GM12864 (cell line): ENCODE results near the gene LAP3.

Experiments
- DNase-seq: peaks from one replicate; pipeline ENCODE4 v3.0.0-alpha.2; 2011; ENCODE audit warnings: low read depth
- H3K4me3 ChIP-seq: 2 replicates; pipeline ENCODE4 v1.5.1; 2011; ENCODE audit warnings: mild to moderate bottlenecking, low read depth, low read length, control low read depth
- TF ChIP-seq, protein P1 (sequence below): IDR thresholded peaks from 2 replicates; pipeline ENCODE4 v1.5.1; 2011; ENCODE audit warnings: low read depth, mild to moderate bottlenecking, moderate library complexity, low read length, control low read depth, inconsistent platforms; ENCODE audit errors: missing control alignments

The LAP3 gene

DNA sequence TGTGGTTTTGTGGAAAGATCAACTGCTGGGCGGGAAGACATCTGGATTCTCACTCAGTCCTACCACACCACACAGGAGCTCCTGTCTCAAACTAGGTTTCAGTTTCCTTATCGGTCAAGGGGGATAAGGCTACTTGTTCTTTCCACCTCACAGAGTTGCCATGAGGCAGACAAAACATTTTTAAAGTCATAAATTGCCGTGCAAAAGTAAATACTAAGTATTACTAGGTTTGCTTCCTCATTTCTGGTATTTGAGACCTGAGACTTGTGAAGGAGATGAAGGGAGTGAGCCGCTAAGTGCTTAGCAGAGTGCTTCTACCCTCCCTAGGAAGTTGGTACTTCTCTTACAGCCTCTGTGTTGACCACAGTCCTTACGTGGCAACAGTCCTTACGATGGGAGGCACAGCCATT lies 1.5 kb downstream of the LAP3 start:
- DNase-seq: peak; percentile 31
- TF ChIP-seq, protein P1, sequence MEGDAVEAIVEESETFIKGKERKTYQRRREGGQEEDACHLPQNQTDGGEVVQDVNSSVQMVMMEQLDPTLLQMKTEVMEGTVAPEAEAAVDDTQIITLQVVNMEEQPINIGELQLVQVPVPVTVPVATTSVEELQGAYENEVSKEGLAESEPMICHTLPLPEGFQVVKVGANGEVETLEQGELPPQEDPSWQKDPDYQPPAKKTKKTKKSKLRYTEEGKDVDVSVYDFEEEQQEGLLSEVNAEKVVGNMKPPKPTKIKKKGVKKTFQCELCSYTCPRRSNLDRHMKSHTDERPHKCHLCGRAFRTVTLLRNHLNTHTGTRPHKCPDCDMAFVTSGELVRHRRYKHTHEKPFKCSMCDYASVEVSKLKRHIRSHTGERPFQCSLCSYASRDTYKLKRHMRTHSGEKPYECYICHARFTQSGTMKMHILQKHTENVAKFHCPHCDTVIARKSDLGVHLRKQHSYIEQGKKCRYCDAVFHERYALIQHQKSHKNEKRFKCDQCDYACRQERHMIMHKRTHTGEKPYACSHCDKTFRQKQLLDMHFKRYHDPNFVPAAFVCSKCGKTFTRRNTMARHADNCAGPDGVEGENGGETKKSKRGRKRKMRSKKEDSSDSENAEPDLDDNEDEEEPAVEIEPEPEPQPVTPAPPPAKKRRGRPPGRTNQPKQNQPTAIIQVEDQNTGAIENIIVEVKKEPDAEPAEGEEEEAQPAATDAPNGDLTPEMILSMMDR: no peak
- peak overlapping the region; percentile 85 for H3K4me3 ChIP-seq

DNA sequence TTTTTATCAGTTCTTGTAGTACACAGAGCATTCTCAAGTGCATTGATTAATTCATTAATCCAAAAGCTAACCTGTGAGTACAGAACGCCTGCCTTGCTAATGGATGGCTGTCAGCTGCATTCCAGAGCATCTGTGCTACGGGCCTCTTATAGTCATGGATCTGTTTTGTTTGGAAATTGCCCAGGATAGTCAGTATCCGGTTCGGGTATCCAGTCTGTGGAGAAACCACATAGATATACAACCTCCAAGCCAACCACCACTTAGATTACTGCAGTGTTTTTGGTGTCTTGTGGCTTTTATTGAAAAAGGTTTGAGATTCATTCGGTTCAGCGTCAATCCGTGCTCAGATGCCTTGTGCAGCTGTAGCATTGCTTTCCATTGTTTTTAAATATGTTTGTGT lies 4.0 kb downstream of the LAP3 start:
- no peak overlapping the region for H3K4me3 ChIP-seq
- no peak for DNase-seq

DNA sequence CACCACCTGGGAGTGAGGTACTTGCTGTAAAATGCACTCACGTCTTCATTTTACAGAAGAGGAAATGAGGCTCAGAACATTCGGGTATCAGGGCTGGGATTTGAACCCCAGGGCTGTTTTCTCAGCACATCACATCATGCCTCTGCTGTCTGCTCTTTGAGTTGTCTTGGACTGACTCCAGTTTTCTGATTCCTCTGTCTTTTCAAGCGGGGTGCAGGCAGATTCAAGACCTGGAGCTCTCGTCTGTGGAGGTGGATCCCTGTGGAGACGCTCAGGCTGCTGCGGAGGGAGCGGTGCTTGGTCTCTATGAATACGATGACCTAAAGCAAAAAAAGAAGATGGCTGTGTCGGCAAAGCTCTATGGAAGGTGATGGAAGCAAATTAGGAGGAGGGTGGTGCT lies 6.3 kb downstream of the LAP3 start:
- TF ChIP-seq, protein P1: no peak
- no peak for DNase-seq
- H3K4me3 ChIP-seq: no peak overlapping the region

More for the DNA sequence above, 4.0 kb downstream of the LAP3 start:
- TF ChIP-seq, protein P1: no peak

DNA sequence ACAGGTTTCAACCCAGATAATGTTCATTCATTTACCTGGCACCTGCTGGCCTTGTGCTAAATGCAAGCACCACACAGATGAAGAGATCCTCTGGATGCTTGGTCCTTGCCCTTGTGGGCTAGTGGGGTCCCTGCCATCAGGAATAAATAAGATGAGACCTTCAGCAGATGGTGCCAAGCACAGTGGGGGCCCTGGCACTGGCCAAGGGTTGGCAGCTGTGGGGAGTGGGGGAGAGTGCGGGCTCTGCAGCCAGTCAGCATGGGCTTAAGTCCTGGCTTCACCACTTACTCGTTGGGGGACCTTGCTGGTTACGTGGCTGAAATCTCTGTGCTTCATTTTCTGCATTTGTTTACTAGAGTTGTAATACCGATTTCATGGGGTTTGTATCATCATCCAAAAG lies 6.9 kb downstream of the LAP3 start:
- TF ChIP-seq, protein P1: no peak
- no peak overlapping the region for H3K4me3 ChIP-seq

DNA sequence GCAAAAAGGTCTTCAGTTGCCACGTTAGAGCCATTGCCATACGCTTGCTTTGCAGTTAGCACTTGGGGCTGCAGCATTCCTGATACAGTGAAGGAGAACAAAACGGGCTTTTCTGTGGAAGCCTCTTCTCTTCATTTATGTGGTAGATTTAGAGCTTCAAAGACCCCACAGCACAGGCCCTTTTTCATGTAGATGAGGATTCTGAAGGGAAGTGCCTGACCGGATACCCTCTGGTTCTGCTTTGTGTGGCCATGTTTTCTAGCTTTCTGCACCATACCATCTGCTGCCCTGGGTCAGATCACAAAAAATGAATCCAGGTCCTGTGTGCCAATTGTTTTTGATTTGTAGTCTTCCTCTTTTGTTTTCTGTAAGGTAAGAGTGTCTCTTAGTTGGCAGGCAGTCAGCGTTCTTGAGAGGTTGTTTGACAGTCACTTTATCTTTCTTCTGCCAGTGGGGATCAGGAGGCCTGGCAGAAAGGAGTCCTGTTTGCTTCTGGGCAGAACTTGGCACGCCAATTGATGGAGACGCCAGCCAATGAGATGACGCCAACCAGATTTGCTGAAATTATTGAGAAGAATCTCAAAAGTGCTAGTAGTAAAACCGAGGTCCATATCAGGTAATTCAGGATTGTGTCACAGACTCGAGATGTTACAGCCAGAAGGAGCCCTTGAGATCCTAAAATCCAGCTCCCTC lies 7.7 kb downstream of the LAP3 start:
- TF ChIP-seq, protein P1: no peak
- no peak for DNase-seq
- H3K4me3 ChIP-seq: no peak overlapping the region

More for the DNA sequence above, 6.9 kb downstream of the LAP3 start:
- no peak for DNase-seq

DNA sequence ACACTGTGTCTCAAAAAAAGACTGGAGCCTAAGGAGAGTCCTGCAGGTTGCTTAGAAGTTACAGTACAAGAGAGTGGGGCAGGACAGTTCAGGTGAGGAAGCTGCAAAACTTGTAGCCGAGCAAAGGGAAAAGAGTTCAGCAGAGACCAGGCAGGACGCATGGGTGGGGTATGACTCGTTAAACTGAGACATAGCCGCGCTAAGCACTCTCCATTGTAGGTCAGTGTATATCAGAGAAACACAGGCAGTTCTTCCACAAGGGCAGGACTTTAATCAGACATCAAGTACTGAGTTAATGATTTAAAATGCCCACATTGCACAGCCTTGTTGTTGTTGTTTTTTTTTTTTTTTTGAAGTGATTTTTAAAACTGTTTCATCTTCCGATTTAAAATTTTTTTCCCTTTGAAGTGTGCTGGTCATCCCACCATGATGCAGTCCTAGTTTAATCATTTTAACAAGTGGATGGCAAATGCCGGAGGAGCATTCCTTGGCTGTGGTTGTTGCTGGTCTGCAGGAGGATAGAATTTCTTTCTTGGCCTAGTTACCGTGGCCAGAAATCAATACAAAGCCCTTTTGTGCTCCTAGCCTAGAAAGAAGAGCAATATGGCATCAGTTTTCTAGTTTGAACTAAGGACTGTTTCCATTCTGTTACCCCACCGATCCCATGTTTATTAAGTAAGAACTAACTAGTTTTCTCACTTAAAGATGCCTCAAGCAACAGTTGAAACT lies 10.3 kb downstream of the LAP3 start:
- DNase-seq: no peak
- no peak overlapping the region for H3K4me3 ChIP-seq
- TF ChIP-seq, protein P1: no peak
